GM18873 (cell line): ENCODE data around the gene MON1B.

Source experiments
- ATAC-seq: cut with Tn5 transposase; IDR thresholded peaks from one replicate; pipeline ENCODE4 v1.9.1; 2021; ENCODE audit warnings: mild to moderate bottlenecking, moderate library complexity, moderate number of reproducible peaks; ENCODE audit not compliant: unreplicated experiment, low FRiP score

MON1B gene

DNA sequence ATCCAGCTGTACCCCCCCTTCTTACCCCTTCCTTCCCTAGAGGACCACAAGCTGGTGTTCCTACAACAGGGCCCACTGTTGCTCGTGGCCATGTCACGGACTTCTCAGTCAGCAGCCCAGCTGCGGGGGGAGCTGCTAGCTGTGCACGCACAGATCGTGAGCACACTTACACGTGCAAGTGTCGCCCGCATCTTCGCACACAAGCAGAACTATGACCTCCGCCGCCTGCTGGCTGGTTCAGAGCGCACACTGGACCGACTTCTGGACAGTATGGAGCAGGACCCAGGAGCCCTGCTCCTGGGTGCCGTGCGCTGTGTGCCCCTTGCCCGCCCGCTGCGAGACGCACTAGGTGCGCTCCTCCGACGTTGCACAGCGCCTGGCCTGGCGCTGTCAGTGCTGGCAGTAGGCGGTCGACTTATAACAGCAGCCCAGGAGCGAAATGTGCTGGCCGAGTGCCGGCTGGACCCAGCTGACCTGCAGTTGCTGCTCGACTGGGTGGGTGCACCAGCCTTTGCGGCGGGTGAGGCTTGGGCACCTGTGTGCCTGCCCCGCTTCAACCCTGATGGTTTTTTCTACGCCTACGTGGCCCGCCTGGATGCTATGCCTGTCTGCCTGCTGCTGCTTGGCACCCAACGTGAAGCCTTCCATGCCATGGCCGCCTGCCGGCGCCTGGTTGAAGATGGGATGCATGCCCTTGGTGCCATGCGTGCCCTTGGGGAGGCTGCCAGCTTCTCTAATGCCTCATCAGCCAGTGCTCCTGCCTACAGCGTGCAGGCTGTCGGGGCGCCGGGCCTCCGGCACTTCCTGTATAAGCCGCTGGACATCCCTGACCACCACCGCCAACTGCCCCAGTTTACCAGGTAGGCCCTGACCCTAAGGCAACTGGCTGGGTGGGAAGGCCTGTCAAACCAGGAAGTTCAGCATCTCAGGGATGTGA, 3.6 kb downstream of the MON1B start:
- ATAC-seq = no peak

GRCh38 chr16:77195411-77195810, 4.4 kb downstream of the MON1B start:
- ATAC-seq = no peak

DNA sequence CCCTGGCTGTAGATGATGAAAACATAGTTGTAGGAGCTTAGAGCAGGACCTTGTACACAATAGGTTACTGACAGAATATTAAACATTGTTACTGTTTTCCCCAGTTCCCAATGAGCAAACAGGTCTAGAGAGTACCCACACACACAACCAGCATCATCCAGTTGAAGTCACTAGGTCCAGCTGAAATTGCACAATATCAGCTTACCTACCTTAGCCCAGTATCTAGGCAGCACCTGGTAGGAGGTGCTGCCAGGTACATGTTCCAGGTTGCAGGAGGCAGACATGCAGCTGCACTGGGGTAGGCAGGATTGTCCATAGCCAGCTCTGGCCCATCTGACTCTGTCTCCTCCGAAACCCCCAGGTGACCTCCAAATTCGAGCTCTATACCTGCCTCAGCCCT, 6.8 kb downstream of the MON1B start:
- no peak for ATAC-seq

GRCh38 chr16:77199211-77199610, 8.2 kb downstream of the MON1B start, which contains the start of gene SYCE1L:
Gene SYCE1L (plus strand): TSS chr16:77199408. CDS start chr16:77199452, 44 bp downstream.
- ATAC-seq = no peak

DNA sequence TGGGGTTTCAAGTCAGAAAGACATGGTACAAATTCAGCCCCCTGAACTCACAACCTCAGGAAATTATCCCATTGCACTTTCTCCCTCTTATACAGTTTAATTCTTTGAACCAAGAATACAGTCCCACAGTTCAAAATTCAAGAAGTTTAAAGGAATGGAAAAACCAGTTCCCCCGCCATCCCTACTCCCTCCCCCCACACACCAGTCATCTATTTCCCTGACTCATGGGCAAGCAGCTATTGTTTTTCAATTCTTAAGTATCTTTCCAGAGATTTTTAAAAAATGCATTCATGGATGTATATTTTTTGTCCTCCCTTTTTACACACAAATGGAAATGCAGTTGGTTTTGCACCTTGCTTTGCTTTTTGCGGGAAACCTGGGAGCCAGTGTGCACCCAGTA, 15.5 kb downstream of the MON1B start:
- no peak for ATAC-seq

DNA sequence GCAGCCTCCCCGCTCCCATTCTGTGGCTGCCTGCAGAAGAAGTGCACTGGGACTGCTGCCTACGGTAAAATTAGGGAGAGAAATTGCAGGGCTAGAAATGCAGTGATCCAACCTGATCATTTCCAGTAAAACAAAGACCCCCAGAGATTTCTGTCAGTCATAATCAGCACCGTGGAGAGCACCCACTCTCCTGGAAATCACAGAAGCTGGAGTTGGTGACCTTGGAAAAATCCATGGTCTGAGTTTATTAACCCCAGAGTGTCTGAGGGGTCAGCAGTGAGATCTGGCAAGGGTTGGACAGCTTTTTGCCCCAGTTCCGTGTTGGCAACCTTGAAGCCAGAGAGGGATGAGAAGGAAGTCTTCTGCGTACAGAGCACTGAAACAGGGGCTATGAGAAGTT, 16.0 kb downstream of the MON1B start:
- no peak for ATAC-seq

GRCh38 chr16:77208382-77208781, 17.4 kb downstream of the MON1B start:
- no peak for ATAC-seq

GRCh38 chr16:77211880-77212740, 21.1 kb downstream of the MON1B start:
- ATAC-seq = peak; percentile 42

- peak; percentile 52 for ATAC-seq
These were observed 22.0 kb downstream of the MON1B start for GRCh38 chr16:77212741-77213541.

GRCh38 chr16:77213542-77214106, 22.6 kb downstream of the MON1B start:
- ATAC-seq = no peak

DNA sequence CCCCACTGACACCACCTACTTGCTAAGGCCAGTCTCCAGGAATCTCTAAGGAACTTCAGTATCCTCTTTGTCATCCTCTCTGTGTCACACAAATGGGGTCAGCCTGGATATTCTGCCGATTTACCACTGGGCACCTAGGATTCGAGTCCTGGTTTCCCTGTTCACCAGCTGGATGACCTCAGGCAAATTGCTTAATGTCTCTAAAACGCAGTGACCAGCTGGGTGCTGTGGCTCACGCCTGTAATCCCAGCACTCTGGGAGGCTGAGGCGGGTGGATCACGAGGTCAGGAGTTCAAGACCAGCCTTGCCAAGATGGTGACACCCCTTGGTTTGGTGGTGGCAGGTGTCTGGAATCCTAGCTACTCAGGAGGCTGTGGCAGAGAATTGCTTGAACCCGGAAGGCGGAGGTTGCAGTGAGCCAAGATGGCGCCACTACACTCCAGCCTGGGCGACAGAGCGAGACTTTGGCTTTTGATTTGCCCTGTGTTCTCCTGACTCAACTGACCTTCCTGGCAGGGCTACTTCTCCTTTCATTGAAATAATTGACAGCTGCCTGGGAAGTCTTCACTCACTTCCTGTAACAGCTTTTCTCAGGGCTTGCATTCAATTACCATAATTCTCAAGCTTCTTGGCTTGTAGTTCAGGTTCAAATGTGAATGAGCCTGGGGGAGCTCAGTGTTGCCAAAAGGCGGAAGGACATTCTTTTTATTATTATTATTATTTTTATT, 23.6 kb downstream of the MON1B start:
- ATAC-seq = no peak

GRCh38 chr16:77219437-77219836, 28.4 kb downstream of the MON1B start:
- ATAC-seq = no peak

- peak; percentile 76 for ATAC-seq
These were observed 29.4 kb downstream of the MON1B start for GRCh38 chr16:77220427-77220826.

- ATAC-seq = no peak
These were observed 30.5 kb downstream of the MON1B start for GRCh38 chr16:77221482-77221881.

- ATAC-seq = no peak
These were observed 32.2 kb downstream of the MON1B start for GRCh38 chr16:77223184-77223583.

DNA sequence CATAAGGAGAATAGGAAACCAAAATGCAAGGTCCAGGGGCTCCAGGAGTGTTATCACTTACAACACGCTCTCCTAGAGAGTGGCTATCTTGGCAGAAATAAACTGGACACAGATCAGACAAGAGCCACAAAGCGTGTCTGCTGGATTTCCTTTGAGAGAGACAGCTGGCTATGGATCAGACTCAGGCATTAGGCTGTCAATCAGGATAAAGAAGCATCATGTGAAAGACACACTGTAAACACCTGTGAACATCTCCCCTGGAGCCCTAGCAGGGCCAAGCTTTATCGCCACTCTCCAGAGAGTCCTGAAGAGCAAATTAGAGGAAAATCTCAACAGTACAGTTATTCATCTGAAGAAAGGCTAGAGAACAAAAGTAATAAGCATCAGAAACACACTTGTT, 34.2 kb downstream of the MON1B start:
- ATAC-seq = no peak

DNA sequence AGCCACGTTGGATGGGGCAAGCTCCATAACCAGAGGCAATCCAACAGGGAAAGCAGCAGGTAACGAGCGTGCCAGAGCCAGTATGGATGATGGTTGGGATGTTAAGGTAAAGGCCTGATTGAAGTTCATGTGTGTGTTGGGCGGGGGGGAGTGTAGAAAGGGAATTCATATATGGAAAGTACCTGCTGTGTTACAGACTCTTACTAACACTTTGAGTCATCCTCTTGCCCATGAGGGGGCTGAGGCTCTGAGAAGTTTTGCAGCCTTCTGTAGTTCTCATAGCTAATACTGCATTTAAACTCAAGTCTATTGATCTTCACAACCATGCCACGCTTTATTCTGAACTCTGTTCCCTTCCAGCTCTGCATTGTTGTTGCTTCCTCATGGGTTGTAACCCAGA, 36.8 kb downstream of the MON1B start:
- peak; percentile 89 for ATAC-seq

GRCh38 chr16:77231047-77231446, 40.1 kb downstream of the MON1B start:
- ATAC-seq = no peak

- ATAC-seq = no peak
These were observed 43.0 kb downstream of the MON1B start for GRCh38 chr16:77233799-77234519.
